ENCODE results near the gene ZKSCAN3. TPM values are rescaled to one million over a fixed set of nuclear protein-coding genes. Genes with fewer than 3 reads are reported as not detected.
"Not testable (repeated sequence)": the region's sequence is repeated elsewhere in the genome, so short reads cannot be mapped to it uniquely, and the experiment has no call there.

ZKSCAN3 gene
- total RNA-seq, 4 donors from 2014 or later = 3.1 to 6.0 (median 4.5) TPM

GRCh38 chr6:28402197-28402596 is 52.5 kb downstream of the ZKSCAN3 start:
- Histone ChIP-seq H3K4me3 (no peak overlapping the region), H3K4me1 (peaks cover 18% of the 10 kb centered on the region), H3K9me3 (no peaks in the 10 kb centered on the region), H3K27me3 (peaks cover 19% of the 10 kb centered on the region), H3K36me3 (no peaks in the 10 kb centered on the region), H3K27ac (no peak overlapping the region)
- no peak for TF ChIP-seq POLR2A (IDR thresholded peaks at IDR 0.05)
- TF ChIP-seq POLR2AphosphoS5 (IDR thresholded peaks at IDR 0.05) = no peak
- no peak for TF ChIP-seq CTCF (IDR thresholded peaks at IDR 0.05)
- TF ChIP-seq EP300 (IDR thresholded peaks at IDR 0.05) = no peak
- no peak for DNase-seq (ENCODE audit: low spot score in 2 of 2)
- WGBS = 88% methylated on average over 2 of the region's 2 CpGs

GRCh38 chr6:28403923-28404322 is 54.2 kb downstream of the ZKSCAN3 start:
- 95% methylated on average over 5 of the region's 5 CpGs for WGBS
- H3K4me1 ChIP-seq; H3K36me3 ChIP-seq; H3K4me3 ChIP-seq; H3K9me3 ChIP-seq; H3K27ac ChIP-seq; DNase-seq (ENCODE audit: low spot score in 2 of 2): not testable (repeated sequence)
- H3K27me3 ChIP-seq = peaks cover 23% of the 10 kb centered on the region

GRCh38 chr6:28407401-28407800 is 57.7 kb downstream of the ZKSCAN3 start:
- Histone ChIP-seq H3K27ac (no peak overlapping the region), H3K4me3 (no peak overlapping the region), H3K27me3 (peaks cover 29% of the 10 kb centered on the region), H3K4me1 (no peaks in the 10 kb centered on the region), H3K36me3 (no peaks in the 10 kb centered on the region), H3K9me3 (no peaks in the 10 kb centered on the region)
- TF ChIP-seq CTCF (IDR thresholded peaks at IDR 0.05) = no peak
- TF ChIP-seq POLR2A (IDR thresholded peaks at IDR 0.05) = no peak
- no peak for TF ChIP-seq EP300 (IDR thresholded peaks at IDR 0.05)
- TF ChIP-seq POLR2AphosphoS5 (IDR thresholded peaks at IDR 0.05) = no peak
- no peak for DNase-seq (ENCODE audit: low spot score in 2 of 2)
- 55% methylated on average over 2 of the region's 2 CpGs for WGBS

GRCh38 chr6:28408076-28408802 is 58.5 kb downstream of the ZKSCAN3 start:
- H3K9me3 ChIP-seq = no peaks in the 10 kb centered on the region
- WGBS = 92% methylated on average over 5 of the region's 5 CpGs
- H3K27ac ChIP-seq = no peak overlapping the region
- H3K4me1 ChIP-seq = no peaks in the 10 kb centered on the region
- H3K27me3 ChIP-seq = peaks cover 24% of the 10 kb centered on the region
- no peaks in the 10 kb centered on the region for H3K36me3 ChIP-seq
- H3K4me3 ChIP-seq = no peak overlapping the region
- no peak for DNase-seq (ENCODE audit: low spot score in 2 of 2)
- TF ChIP-seq POLR2A (IDR thresholded peaks at IDR 0.05) = no peak
- TF ChIP-seq CTCF (IDR thresholded peaks at IDR 0.05) = no peak
- no peak for TF ChIP-seq EP300 (IDR thresholded peaks at IDR 0.05)
- no peak for TF ChIP-seq POLR2AphosphoS5 (IDR thresholded peaks at IDR 0.05)

- Histone ChIP-seq H3K4me1 (no peaks in the 10 kb centered on the region), H3K9me3 (no peaks in the 10 kb centered on the region), H3K36me3 (no peaks in the 10 kb centered on the region), H3K4me3 (no peak overlapping the region), H3K27me3 (peaks cover 10% of the 10 kb centered on the region), H3K27ac (no peak overlapping the region)
- DNase-seq (ENCODE audit: low spot score in 2 of 2) = no peak
- TF ChIP-seq EP300 (IDR thresholded peaks at IDR 0.05) (no peak), CTCF (IDR thresholded peaks at IDR 0.05) (no peak), POLR2A (IDR thresholded peaks at IDR 0.05) (no peak), POLR2AphosphoS5 (IDR thresholded peaks at IDR 0.05) (no peak)
- WGBS = 97% methylated on average over 2 of the region's 2 CpGs
Observed at GRCh38 chr6:28410767-28411166, 61.0 kb downstream of the ZKSCAN3 start.

GRCh38 chr6:28413681-28414080 is 63.9 kb downstream of the ZKSCAN3 start:
- H3K9me3 ChIP-seq = no peaks in the 10 kb centered on the region
- no peak overlapping the region for H3K27ac ChIP-seq
- H3K36me3 ChIP-seq = no peaks in the 10 kb centered on the region
- no peaks in the 10 kb centered on the region for H3K4me1 ChIP-seq
- TF ChIP-seq POLR2A (IDR thresholded peaks at IDR 0.05) = no peak
- no peak for TF ChIP-seq CTCF (IDR thresholded peaks at IDR 0.05)
- no peak for TF ChIP-seq EP300 (IDR thresholded peaks at IDR 0.05)
- no peak overlapping the region for H3K4me3 ChIP-seq
- peaks cover 6% of the 10 kb centered on the region for H3K27me3 ChIP-seq
- DNase-seq (ENCODE audit: low spot score in 2 of 2) = no peak

Data from suprapubic skin (tissue), 4 donors.